Bone marrow (tissue), 2 donors: ENCODE results near the gene MOK.
"Not testable (repeated sequence)": the region's sequence is repeated elsewhere in the genome, so short reads cannot be mapped to it uniquely, and the experiment has no call there.

ENCODE experiments used
- DNase-seq, 2 donors: peaks; one replicate each; lab custom pipeline; 2025; lab: John Stamatoyannopoulos, UW

The MOK gene

GRCh38 chr14:102304611-102305506 lies at the start of gene MOK:
Gene MOK (minus strand): TSS chr14:102305164. CDS start chr14:102304968, 196 bp downstream.
- peak; percentile 93 to 94 for DNase-seq

- no peak for DNase-seq
Measured at GRCh38 chr14:102353126-102353619, 48.2 kb upstream of the MOK start.

- no peak for DNase-seq
Measured at GRCh38 chr14:102352213-102352612, 47.2 kb upstream of the MOK start.

GRCh38 chr14:102351593-102351992 lies 46.6 kb upstream of the MOK start:
- DNase-seq, result not testable (repeated sequence)

GRCh38 chr14:102351023-102351422 lies 46.1 kb upstream of the MOK start:
- no peak for DNase-seq

GRCh38 chr14:102348376-102348775 lies 43.4 kb upstream of the MOK start:
- DNase-seq, result no peak

- no peak for DNase-seq
Measured at GRCh38 chr14:102346645-102347044, 41.7 kb upstream of the MOK start.

GRCh38 chr14:102345232-102345631 lies 40.3 kb upstream of the MOK start:
- no peak for DNase-seq

- no peak for DNase-seq
Measured at GRCh38 chr14:102344485-102344884, 39.5 kb upstream of the MOK start.

- no peak for DNase-seq
Measured at GRCh38 chr14:102344084-102344483, 39.1 kb upstream of the MOK start.

GRCh38 chr14:102342238-102342637 lies 37.3 kb upstream of the MOK start:
- no peak for DNase-seq

GRCh38 chr14:102341566-102341965 lies 36.6 kb upstream of the MOK start:
- no peak for DNase-seq

GRCh38 chr14:102338724-102339123 lies 33.8 kb upstream of the MOK start:
- no peak for DNase-seq

GRCh38 chr14:102335163-102335562 lies 30.2 kb upstream of the MOK start:
- DNase-seq, result no peak

- no peak for DNase-seq
Measured at GRCh38 chr14:102333795-102334705, 29.1 kb upstream of the MOK start.

- DNase-seq, result no peak
Measured at GRCh38 chr14:102333390-102333789, 28.4 kb upstream of the MOK start.

- DNase-seq, result no peak
Measured at GRCh38 chr14:102330806-102331205, 25.8 kb upstream of the MOK start.

- DNase-seq, result not testable (repeated sequence)
Measured at GRCh38 chr14:102329381-102329780, 24.4 kb upstream of the MOK start.

- DNase-seq, result no peak
Measured at GRCh38 chr14:102326583-102326982, 21.6 kb upstream of the MOK start.

- no peak for DNase-seq
Measured at GRCh38 chr14:102325791-102326345, 20.9 kb upstream of the MOK start.

GRCh38 chr14:102323102-102323501 lies 18.1 kb upstream of the MOK start:
- DNase-seq, result peak in 1 of 2 donors; percentile 65
